ENCODE data around the gene C1orf115. TPM values are rescaled to one million over a fixed set of nuclear protein-coding genes. Genes with fewer than 3 reads are reported as not detected.
"Not testable (repeated sequence)": the region's sequence is repeated elsewhere in the genome, so short reads cannot be mapped to it uniquely, and the experiment has no call there.

Gene C1orf115, protein sequence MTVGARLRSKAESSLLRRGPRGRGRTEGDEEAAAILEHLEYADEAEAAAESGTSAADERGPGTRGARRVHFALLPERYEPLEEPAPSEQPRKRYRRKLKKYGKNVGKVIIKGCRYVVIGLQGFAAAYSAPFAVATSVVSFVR
- 0.35 TPM for polyA plus RNA-seq (2013, experiment 1 of 2; ENCODE audit: insufficient read length)
- polyA plus RNA-seq (2013, experiment 2 of 2; ENCODE audit: insufficient read length), result 0.24 TPM

DNA sequence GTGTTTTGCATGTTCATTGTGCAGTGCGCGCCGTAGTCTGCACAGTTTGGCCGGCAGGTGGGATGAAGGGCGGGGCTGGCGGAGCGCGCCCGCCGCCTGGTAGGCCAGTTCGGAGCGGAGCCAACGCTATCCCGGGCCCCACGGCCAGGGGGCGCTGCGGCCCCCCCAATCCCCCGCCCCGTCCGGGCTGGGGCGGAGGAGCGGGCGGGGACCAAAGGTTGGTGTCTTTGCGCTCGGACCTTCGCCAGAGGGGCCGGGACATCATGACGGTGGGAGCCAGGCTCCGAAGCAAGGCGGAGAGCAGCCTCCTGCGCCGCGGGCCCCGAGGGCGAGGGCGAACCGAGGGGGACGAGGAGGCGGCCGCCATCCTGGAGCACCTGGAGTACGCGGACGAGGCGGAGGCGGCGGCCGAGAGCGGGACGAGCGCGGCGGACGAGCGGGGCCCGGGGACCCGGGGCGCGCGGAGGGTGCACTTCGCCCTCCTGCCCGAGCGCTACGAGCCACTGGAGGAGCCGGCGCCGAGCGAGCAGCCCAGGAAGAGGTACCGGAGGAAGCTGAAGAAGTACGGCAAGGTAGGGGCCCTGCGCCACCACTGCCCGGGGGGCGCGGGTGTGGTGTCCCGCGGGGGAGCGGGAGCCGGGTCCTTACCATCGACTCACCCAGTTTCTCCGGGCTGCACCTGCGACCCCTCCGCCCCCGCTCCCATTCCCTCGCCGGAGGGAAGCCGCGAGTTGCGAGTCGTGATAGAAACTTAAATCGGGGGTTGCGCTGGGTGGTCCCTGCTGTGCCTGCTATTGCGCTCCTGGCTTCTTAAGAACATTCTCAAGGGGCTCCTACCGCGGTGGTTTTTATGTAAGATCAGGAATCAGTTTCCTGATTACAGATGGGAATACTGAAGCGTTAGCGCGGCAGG lies at the start of gene C1orf115:
Gene C1orf115, plus strand, starts transcription at position 224 of the 913 bp plus-strand sequence. Its CDS starts 40 bp downstream, at position 264.
- DNase-seq, result peak; percentile 40

DNA sequence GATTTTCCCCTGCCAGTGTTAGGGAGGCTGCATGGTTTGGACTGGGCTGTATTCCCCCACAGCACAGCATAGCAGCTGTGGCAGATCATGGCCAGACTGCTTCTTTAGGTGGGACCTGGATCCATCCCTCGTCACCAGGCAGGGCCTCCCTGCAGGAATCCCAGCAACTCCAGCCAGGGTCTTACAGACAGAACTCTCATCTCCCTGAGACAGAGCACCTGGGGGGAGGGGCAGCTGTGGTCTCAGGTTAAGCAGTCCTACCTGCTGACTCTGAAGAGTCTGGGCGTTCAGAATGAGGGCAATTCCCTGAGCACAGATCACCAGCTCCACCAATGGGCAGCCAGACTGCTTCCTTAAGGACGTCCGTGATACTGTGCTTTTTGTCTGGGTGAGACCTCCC lies 47.9 kb upstream of the C1orf115 start:
- DNase-seq, result no peak

DNA sequence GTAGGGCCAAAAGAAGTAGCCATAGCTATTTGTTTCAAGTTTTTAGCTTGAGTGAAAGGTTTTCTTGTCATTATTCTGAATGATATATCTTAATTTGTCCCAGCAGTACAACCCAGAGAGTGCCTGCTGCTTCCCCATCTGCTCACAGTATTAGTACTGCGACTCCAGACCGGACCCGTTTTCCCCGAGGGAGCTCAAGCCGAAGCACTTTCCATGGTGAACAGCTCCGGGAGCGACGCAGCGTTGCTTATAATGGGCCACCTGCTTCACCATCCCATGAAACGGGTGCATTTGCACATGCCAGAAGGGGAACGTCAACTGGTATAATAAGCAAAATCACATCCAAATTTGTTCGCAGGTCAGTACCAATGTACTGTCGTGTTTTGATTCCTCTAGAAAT lies 37.2 kb upstream of the C1orf115 start:
- DNase-seq, result no peak

GRCh38 chr1:220655509-220655908 lies 34.7 kb upstream of the C1orf115 start:
- DNase-seq, result no peak

DNA sequence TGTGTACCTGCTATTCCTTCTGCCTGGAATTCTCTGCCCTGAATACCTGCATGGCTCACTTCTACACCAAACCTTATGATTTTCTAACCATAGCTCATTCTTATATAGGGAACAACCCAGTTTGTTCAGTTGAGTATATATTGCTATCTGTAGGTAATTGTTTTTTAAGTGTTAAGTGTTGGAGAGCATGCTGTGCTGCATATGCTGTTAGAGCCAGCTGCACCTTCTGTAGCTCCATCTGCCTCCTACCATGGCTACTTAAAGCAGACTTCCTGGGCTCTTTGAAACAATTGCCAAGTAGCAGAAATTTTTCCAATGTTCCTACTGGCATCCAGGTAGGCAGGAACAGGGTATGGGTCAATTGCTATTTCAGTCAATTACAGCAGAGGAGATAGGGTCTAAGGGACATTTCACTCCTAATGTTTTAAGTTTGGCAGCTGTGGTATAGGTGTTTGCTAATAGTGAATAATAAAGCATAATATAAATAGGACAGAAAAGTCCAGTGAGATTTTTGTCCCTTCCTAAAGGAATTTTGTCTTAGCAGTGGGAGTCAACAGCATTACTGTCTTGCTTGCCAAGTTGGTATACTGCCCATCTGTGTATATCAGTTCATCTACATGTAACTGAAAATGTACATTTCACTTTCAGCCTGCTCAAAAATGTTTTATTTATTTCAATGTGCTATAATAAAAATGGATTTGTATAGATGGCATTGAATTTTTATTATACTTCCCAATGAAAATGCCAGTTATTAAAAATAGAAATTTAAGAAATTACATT lies 34.0 kb upstream of the C1orf115 start:
- no peak for DNase-seq

DNA sequence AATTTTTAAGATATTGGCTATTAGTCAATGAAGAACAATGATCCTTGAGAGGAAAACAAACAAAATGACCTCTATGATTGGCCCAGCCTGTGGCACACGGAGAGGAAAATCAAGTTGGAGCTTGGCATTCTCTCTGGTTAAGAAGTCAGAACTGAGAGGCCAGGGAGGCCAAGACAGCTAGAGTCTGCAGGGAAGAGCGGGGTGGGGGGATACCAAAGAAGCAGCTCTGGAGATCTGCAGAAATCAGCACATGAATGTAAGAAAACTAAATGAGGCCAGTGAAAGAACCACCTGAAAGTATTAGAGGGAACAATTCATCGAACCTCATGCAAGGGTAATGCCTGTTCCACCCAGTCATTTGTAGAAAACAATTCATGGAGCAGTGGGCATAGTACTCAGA lies 23.8 kb upstream of the C1orf115 start:
- no peak for DNase-seq

DNA sequence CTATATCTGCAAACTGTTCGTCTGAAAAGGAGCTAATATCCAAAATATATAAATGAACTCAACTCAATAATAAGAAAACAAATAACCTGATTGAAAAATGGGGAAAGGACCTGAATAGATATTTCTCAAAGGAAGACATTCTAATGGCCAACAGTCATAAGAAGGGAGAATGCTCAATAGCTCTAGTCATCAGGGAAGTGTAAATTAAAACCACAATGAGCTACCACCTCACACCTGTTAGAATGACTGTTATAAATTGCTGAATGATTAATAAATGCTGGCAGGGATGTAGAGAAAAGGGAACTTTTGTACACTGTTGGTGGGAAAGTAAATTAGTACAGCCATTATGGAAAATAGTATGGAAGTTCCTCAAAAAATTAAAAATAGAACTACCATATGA lies 21.2 kb upstream of the C1orf115 start:
- DNase-seq, result no peak

GRCh38 chr1:220670365-220670764 lies 19.8 kb upstream of the C1orf115 start:
- DNase-seq, result no peak

GRCh38 chr1:220673921-220674320 lies 16.2 kb upstream of the C1orf115 start:
- DNase-seq, result no peak

- DNase-seq, result no peak
Observed at GRCh38 chr1:220677251-220677650, 12.9 kb upstream of the C1orf115 start.

GRCh38 chr1:220680085-220680687 lies 10.0 kb upstream of the C1orf115 start:
- DNase-seq, result peak; percentile 35

DNA sequence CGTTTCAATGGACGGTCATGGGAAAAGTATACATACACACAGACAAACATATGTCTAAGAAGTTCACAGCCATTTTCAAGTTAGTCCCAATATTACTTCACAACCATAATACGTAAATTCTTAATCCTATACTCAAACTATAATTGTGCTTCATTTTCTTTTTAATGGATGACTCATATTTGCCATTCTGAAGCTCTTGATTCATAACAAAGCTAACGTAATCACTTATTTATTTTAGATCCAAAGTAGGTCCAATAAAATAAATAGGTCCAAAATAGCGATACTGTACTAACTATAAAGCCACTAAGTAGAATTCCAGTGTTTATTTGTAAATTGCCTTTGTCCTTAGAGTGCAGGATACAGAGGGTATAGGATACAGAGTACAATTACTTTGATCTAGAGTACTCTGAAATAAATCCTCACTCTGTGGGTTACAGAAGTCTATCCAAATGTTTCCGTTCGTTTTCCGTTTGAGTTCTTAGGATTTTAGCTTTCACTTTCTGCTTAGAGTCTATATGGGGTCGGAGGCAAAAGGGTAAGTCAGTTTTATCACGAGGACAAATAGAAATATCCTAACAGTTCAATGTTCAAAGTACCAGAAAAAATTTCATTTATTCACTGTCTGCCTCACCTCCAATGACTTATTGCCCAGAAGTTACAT lies 8.8 kb upstream of the C1orf115 start:
- DNase-seq, result no peak

GRCh38 chr1:220682901-220683576 lies 7.1 kb upstream of the C1orf115 start:
- no peak for DNase-seq

- not testable (repeated sequence) for DNase-seq
Observed at GRCh38 chr1:220683716-220684115, 6.4 kb upstream of the C1orf115 start.

DNA sequence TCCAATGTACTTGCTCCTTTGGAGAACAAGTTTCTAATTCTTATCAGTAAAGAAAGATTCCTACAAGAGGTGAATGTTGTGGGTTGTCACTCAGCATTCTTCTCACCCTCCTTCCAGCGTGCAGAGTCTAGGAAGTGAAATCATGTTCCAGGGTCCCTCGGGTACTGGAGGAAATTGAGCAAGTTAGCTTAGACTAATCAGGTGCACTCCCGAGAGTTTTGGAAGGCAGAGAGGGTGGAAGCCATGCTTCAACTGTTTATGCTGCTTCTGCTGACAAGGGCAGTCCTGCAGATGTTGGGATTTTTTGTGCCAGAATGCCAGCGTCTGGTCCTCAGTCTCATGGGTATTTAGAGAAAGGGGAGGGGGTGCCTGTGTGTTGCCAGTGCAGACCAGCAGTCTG lies 5.3 kb upstream of the C1orf115 start:
- DNase-seq, result no peak

GRCh38 chr1:220685879-220686278 lies 4.3 kb upstream of the C1orf115 start:
- DNase-seq, result no peak

DNA sequence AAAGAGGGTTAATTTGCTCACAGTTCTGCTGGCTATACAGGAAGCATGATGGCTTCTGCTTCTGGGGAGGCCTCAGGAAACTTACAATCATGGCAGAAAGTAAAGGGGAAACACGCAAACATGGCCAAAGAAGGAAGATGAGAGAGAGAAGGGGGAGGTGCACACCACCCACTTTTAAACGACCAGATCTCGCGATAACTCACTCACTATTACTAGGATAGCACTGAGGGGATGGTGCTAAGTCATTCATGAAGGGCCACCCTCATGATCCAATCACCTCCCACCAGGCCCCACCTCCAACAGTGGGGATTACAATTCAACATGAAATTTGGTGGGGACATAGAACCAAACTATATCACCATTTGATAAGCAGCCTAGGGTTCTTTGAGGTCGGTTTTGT lies 2.4 kb upstream of the C1orf115 start:
- DNase-seq, result no peak

DNA sequence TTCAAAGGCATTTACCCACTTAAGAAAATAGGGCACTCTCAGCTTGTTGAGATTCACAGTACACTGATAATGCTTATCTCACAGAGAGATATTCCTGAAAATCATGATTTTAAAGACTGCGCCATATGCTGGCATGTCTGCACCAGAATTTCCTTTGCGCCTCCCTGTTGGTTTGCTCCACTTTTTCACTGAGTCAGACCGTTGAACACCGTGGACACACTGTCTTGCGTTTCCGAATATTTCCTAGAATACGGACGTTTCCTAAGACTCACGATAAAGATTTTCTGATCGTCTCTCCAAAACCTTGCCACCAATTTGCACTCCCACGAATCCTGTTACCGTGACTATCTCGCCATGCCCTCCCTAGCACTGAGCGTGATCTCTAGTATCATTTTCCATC lies 497 bp upstream of the C1orf115 start:
- DNase-seq, result no peak

- DNase-seq, result no peak
Observed at GRCh38 chr1:220691053-220691684, 1.0 kb downstream of the C1orf115 start.

- DNase-seq, result peak; percentile 37
Observed at GRCh38 chr1:220692436-220693228, 2.5 kb downstream of the C1orf115 start.
